K562 (cell line): ENCODE measurements around the gene FTL. TPM values are rescaled to one million over a fixed set of nuclear protein-coding genes. Genes with fewer than 3 reads are reported as not detected.

Experiments used
- ARNT ChIP-seq, 2 experiments: fragments of 450-650 bp; IDR thresholded peaks; 2 replicates each; pipeline ENCODE4 v1.6.1; 2016; ENCODE audit warnings: mild to moderate bottlenecking in 1 of 2
- BCOR ChIP-seq: fragments of 450-650 bp; IDR thresholded peaks from 2 replicates; pipeline ENCODE4 v1.6.1; 2016
- BRF1 ChIP-seq: IDR thresholded peaks from 3 replicates; pipeline ENCODE4 v1.6.1; 2011; ENCODE audit warnings: borderline replicate concordance, mild to moderate bottlenecking; ENCODE audit not compliant: insufficient read length; ENCODE audit errors: extremely low read depth
- DPF2 ChIP-seq: fragments of 450-650 bp; IDR thresholded peaks from 2 replicates; pipeline ENCODE4 v1.6.1; 2016
- FOXK2 ChIP-seq, 2 experiments: fragments of 450-650 bp; IDR thresholded peaks in 1 of 2; conservative IDR thresholded peaks in 1 of 2; 2 replicates each; pipeline ENCODE4 v1.6.1; 2016; ENCODE audit warnings: low read depth in 2 of 2, mild to moderate bottlenecking in 1 of 2
- GABPB2 ChIP-seq: fragments of 250-450 bp; sonication (Bioruptor Pico); conservative IDR thresholded peaks from 2 replicates; pipeline ENCODE4 v1.5.1; 2021; ENCODE audit warnings: mild to moderate bottlenecking
- ILF3 ChIP-seq: fragments of 450-650 bp; IDR thresholded peaks from 2 replicates; pipeline ENCODE4 v1.6.1; 2018; ENCODE audit warnings: antibody characterized with exemption, mild to moderate bottlenecking, moderate library complexity, borderline replicate concordance
- JUND ChIP-seq, 2 experiments: IDR thresholded peaks; 2 replicates in 1 of 2; 3 replicates in 1 of 2; pipeline ENCODE4 v1.6.1; 2011; ENCODE audit warnings: borderline replicate concordance in 2 of 2, low read depth in 2 of 2, low read length in 2 of 2, improper control_type of control experiment in 1 of 2, missing biosample characterization in 1 of 2, missing genetic modification characterization in 1 of 2, missing genetic modification reagents in 1 of 2
- NFATC3 ChIP-seq: fragments of 450-650 bp; IDR thresholded peaks from 2 replicates; pipeline ENCODE4 v1.6.1; 2017; ENCODE audit warnings: mild to moderate bottlenecking
- NFIC ChIP-seq: fragments of 450-650 bp; IDR thresholded peaks from 2 replicates; pipeline ENCODE4 v1.6.1; 2017; ENCODE audit warnings: mild to moderate bottlenecking, inconsistent platforms
- NR2F6 ChIP-seq: fragments of 450-650 bp; formaldehyde crosslinking; IDR thresholded peaks from 2 replicates; pipeline ENCODE4 v1.4.0; 2020; ENCODE audit warnings: mild to moderate bottlenecking
- NR3C1 ChIP-seq: sonication (generic); formaldehyde crosslinking; IDR thresholded peaks from 2 replicates; pipeline ENCODE4 v1.8.1; 2022; ENCODE audit warnings: missing genetic modification reagents
- PCBP1 ChIP-seq: fragments of 200-400 bp; formaldehyde crosslinking; IDR thresholded peaks from 2 replicates; pipeline ENCODE4 v1.6.1; 2018; ENCODE audit warnings: mild to moderate bottlenecking, low read depth, low read length; ENCODE audit not compliant: poor library complexity, severe bottlenecking
- PHF8 ChIP-seq: fragments of 200-600 bp; sonication (generic); IDR thresholded peaks from 2 replicates; pipeline ENCODE4 v1.6.1; 2012; ENCODE audit warnings: mixed run types, mild to moderate bottlenecking, inconsistent platforms, low read length, moderate library complexity, borderline replicate concordance
- SP1 ChIP-seq: sonication (generic); formaldehyde crosslinking; IDR thresholded peaks from 2 replicates; pipeline ENCODE4 v1.8.1; 2022; ENCODE audit warnings: mild to moderate bottlenecking, missing genetic modification reagents
- SPI1 ChIP-seq: IDR thresholded peaks from 2 replicates; pipeline ENCODE4 v1.6.1; 2011; ENCODE audit warnings: low read depth, low read length, control low read depth, borderline replicate concordance
- SRF ChIP-seq, 2 experiments: fragments of 250-450, 450-650 bp in 1 of 2; sonication (Bioruptor Pico) in 1 of 2; sonication (generic) in 1 of 2; formaldehyde crosslinking; IDR thresholded peaks; 2 replicates each; pipeline versions ENCODE4 v1.5.0 to v1.5.1; 2020 to 2022; ENCODE audit warnings: mild to moderate bottlenecking in 1 of 2, missing genetic modification reagents in 1 of 2
- TAL1 ChIP-seq: fragments of 450-650 bp; IDR thresholded peaks from 2 replicates; pipeline ENCODE4 v1.6.1; 2016; ENCODE audit warnings: mild to moderate bottlenecking
- TRIM28 ChIP-seq: fragments of 450-650 bp; IDR thresholded peaks from 2 replicates; pipeline ENCODE4 v1.6.1; 2017
- ZBED1 ChIP-seq: IDR thresholded peaks from 2 replicates; pipeline ENCODE4 v1.6.1; 2014
- ZBTB7A ChIP-seq: IDR thresholded peaks from 2 replicates; pipeline ENCODE4 v1.6.1; 2011; ENCODE audit warnings: low read depth, mild to moderate bottlenecking, low read length, moderate library complexity, borderline replicate concordance; ENCODE audit not compliant: control insufficient read depth
- ZNF41 ChIP-seq: fragments of 250-450 bp; sonication (Bioruptor Pico); conservative IDR thresholded peaks from 2 replicates; pipeline ENCODE4 v1.4.0; 2020; ENCODE audit warnings: mild to moderate bottlenecking
- polyA plus RNA-seq, 8 experiments: library from polyadenylated mRNA; depleted of rRNA in 4 of 8; stranded (reverse) in 5 of 8; unstranded in 3 of 8; fragments of >200 nt; fragmentation: Nextera tagmentation in 2 of 8; fragmentation: Illumina TruSeq in 1 of 8; extraction: Ambion mirVana in 2 of 8; extraction: Trizol in 1 of 8; gene quantifications; 2 replicates each; pipeline versions ENCODE4 v1.2.1 to v1.2.3, GENCODE V29; 2011 to 2014; ENCODE audit warnings: inconsistent platforms in 1 of 8, missing spikeins in 1 of 8
- total RNA-seq, 7 experiments: library from RNA; depleted of rRNA in 6 of 7; stranded (reverse); fragments of >200 nt in 6 of 7; fragmentation: Illumina TruSeq in 2 of 7; extraction: Trizol in 2 of 7; gene quantifications; 2 replicates each; pipeline versions ENCODE4 v1.2.1 to v1.2.3, GENCODE V29; 2011 to 2021; ENCODE audit warnings: low replicate concordance in 1 of 7
- TF ChIP-seq, protein P1 (sequence below): fragments of 450-650 bp; formaldehyde crosslinking; IDR thresholded peaks from 2 replicates; pipeline ENCODE4 v1.4.0; 2022; ENCODE audit warnings: mild to moderate bottlenecking, moderate library complexity
- TF ChIP-seq, protein P2 (sequence below): sonication (generic); formaldehyde crosslinking; IDR thresholded peaks from 2 replicates; pipeline ENCODE4 v1.8.0; 2022; ENCODE audit warnings: mild to moderate bottlenecking, missing genetic modification reagents

Gene FTL
- total and polyA plus RNA-seq, 9 of the 15 experiments (the other 6 are each of a cell fraction or from before 2014, with no cell fraction given), result 1,231 to 27,415 (median 3,965) TPM

DNA sequence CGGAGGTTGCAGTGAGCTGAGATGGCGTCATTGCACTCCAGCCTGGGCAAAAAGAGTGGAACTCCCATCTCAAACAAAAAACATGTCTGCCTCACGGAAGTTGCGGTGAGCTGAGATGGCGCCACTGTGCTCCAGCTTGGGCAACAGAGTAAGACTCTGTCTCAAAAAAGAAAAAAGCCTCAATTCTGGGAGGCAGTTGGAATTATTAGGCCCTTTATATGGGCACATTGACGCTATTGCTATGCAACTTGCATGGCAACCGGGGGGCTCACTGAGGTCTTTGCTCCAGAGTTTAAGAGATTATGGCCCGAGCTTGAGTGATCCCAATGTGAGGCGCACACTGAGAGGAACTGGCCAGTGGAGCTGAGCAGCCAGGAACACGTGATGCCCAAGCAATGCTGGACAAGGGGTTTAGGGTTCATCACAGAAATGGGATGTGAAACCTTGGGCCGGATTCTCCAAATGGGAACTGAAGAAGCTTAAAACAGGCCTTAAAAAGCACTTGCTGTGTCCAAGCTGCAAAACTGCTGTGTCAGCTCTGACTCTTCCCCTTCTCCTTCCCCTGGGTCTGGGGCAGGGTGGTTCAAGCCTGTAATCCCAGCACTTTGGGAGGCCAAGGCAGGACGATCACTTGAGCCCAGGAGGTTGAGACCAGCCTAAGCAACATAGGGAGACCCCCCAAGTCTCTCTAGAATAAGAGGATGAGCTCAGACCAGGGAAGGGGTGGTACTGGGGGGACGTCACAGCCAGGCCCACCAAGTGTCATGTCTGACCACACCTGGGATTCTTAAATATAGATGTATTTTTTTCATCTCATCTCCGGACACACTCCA, 2.5 kb downstream of the FTL start (continued):
- TF ChIP-seq, protein P1, sequence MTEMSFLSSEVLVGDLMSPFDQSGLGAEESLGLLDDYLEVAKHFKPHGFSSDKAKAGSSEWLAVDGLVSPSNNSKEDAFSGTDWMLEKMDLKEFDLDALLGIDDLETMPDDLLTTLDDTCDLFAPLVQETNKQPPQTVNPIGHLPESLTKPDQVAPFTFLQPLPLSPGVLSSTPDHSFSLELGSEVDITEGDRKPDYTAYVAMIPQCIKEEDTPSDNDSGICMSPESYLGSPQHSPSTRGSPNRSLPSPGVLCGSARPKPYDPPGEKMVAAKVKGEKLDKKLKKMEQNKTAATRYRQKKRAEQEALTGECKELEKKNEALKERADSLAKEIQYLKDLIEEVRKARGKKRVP (CRISPR knock-in tag), result 0 out of 2 replicates have a peak, but pooled peaks have one; percentile 22
- TF ChIP-seq BRF1, result no peak
- TF ChIP-seq NR3C1, result no peak
- TF ChIP-seq NFATC3, result peak; percentile 51; the same call in 1 of the 2 replicates
- peak; percentile 96 for TF ChIP-seq ILF3
- TF ChIP-seq TAL1, result no peak
- no peak for TF ChIP-seq FOXK2 (conservative IDR thresholded peaks at IDR 0.05 in 1 of 2, IDR thresholded peaks at IDR 0.05 in 1 of 2; ENCODE audit: low read depth in 2 of 2)
- peak; percentile 56; the same call in 1 of the 2 replicates for TF ChIP-seq SPI1
- TF ChIP-seq NFIC, result 0 out of 2 replicates have a peak, but pooled peaks have one; percentile 4
- 0 out of 2 replicates have a peak, but pooled peaks have one; percentile 65 for TF ChIP-seq DPF2
- TF ChIP-seq TRIM28, result no peak; the same call in 1 of the 2 replicates
- no peak for TF ChIP-seq PCBP1
- peak; percentile 78; the same call in 1 of the 2 replicates for TF ChIP-seq ZBED1
- TF ChIP-seq, protein P2, sequence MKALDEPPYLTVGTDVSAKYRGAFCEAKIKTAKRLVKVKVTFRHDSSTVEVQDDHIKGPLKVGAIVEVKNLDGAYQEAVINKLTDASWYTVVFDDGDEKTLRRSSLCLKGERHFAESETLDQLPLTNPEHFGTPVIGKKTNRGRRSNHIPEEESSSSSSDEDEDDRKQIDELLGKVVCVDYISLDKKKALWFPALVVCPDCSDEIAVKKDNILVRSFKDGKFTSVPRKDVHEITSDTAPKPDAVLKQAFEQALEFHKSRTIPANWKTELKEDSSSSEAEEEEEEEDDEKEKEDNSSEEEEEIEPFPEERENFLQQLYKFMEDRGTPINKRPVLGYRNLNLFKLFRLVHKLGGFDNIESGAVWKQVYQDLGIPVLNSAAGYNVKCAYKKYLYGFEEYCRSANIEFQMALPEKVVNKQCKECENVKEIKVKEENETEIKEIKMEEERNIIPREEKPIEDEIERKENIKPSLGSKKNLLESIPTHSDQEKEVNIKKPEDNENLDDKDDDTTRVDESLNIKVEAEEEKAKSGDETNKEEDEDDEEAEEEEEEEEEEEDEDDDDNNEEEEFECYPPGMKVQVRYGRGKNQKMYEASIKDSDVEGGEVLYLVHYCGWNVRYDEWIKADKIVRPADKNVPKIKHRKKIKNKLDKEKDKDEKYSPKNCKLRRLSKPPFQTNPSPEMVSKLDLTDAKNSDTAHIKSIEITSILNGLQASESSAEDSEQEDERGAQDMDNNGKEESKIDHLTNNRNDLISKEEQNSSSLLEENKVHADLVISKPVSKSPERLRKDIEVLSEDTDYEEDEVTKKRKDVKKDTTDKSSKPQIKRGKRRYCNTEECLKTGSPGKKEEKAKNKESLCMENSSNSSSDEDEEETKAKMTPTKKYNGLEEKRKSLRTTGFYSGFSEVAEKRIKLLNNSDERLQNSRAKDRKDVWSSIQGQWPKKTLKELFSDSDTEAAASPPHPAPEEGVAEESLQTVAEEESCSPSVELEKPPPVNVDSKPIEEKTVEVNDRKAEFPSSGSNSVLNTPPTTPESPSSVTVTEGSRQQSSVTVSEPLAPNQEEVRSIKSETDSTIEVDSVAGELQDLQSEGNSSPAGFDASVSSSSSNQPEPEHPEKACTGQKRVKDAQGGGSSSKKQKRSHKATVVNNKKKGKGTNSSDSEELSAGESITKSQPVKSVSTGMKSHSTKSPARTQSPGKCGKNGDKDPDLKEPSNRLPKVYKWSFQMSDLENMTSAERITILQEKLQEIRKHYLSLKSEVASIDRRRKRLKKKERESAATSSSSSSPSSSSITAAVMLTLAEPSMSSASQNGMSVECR (CRISPR knock-in tag), result 0 out of 2 replicates have a peak, but pooled peaks have one; percentile 19
- peak; percentile 25; the same call in 1 of the 2 replicates for TF ChIP-seq PHF8
- TF ChIP-seq JUND (IDR thresholded peaks at IDR 0.05; ENCODE audit: borderline replicate concordance, low read depth, low read length), result peak; percentile 15; the same call in 1 of the 2 replicates
- TF ChIP-seq JUND (tag; IDR thresholded peaks at IDR 0.05; ENCODE audit: borderline replicate concordance, low read depth, low read length), result no peak
- TF ChIP-seq SP1 (CRISPR knock-in tag), result peak; percentile 44
- TF ChIP-seq ARNT (IDR thresholded peaks at IDR 0.05), result no peak; a peak in 1 of 4 replicates
- TF ChIP-seq GABPB2, result peak; percentile 27; the same call in 1 of the 2 replicates
- no peak for TF ChIP-seq NR2F6 (CRISPR knock-in tag)
- peak; percentile 70 for TF ChIP-seq ZBTB7A
- TF ChIP-seq SRF (CRISPR knock-in tag; IDR thresholded peaks at IDR 0.05), result peak; percentile 25 to 40; a peak in 2 of 4 replicates
- TF ChIP-seq BCOR, result no peak
- TF ChIP-seq ZNF41 (CRISPR knock-in tag), result peak; percentile 64
